Mesodermal cell (in vitro differentiated cells): ENCODE data around the gene TEDC1.

ENCODE experiments used
- H3K27ac ChIP-seq: 2 replicates; pipeline ENCODE4 v1.7.0; 2013; ENCODE audit warnings: mild to moderate bottlenecking, low read depth, low read length, moderate library complexity; ENCODE audit not compliant: severe bottlenecking
- H3K36me3 ChIP-seq: 2 replicates; pipeline ENCODE4 v1.7.1; 2013; ENCODE audit warnings: mild to moderate bottlenecking, low read length, moderate library complexity; ENCODE audit not compliant: control insufficient read depth, insufficient read depth
- H3K4me1 ChIP-seq: one replicate; pipeline ENCODE4 v1.7.1; 2013; ENCODE audit warnings: mild to moderate bottlenecking, low read length; ENCODE audit not compliant: insufficient read depth, control insufficient read depth, poor library complexity, severe bottlenecking
- H3K4me3 ChIP-seq: 2 replicates; pipeline ENCODE4 v1.7.0; 2013; ENCODE audit warnings: low read length, control low read depth, mild to moderate bottlenecking; ENCODE audit not compliant: insufficient read depth, poor library complexity, severe bottlenecking; ENCODE audit errors: extremely low read depth
- H3K9me3 ChIP-seq: 2 replicates; pipeline ENCODE4 v1.7.1; 2013; ENCODE audit warnings: mild to moderate bottlenecking, low read length, moderate library complexity; ENCODE audit not compliant: control insufficient read depth
- WGBS, 2 experiments: methylation state at CpG; one replicate each; pipeline ENCODE4 v1.1.5; 2013; ENCODE audit warnings: missing lambda C conversion rate in 2 of 2; ENCODE audit not compliant: insufficient coverage in 2 of 2; 5-methylcytosine and 5-hydroxymethylcytosine counted together

The TEDC1 gene

DNA sequence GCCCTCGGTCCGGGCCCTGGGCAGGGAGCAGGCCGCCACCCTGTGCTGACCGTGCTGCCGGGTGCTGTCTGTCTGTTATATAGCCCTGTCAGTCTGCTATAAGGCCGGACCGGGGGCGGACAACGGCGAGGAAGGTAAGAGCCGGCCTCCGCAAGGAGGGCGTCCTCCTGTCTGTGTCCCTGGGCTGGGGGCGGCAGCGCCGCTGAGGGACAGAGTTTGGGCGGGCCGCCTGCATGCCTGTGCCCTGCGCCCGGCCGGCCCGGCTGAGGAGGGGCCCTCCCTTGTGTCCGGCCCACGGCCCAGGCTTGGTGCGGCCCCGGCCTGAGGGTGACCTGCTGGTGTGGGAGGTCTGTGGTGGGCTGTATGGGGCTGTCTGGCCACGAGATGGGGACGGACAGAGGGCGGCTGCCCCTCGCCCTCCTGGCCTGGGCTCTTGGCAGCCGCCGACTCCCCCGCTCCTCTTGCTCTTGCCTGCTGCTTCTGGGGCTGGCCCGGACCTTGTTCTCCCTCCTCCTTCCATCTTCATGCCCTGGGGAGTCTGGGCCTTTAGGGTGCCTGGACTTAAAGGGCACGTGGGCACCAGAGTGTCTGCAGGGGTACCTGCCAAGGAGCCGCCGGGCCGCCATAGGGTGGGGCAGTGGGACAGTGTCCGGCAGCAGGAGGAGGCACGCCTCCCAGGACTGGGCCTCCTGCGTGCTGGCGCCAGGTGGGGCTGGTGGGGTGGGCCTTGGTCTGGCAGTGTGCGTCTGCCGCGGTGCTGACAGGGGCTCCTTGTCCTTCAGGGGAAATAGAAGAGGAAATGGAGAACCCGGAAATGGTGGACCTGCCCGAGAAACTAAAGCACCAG lies 41.5 kb upstream of the TEDC1 start:
- Histone ChIP-seq H3K9me3 (no peaks in the 10 kb centered on the region), H3K27ac (no peak overlapping the region), H3K4me3 (no peak overlapping the region), H3K4me1 (peaks cover 3% of the 10 kb centered on the region), H3K36me3 (peaks cover 66% of the 10 kb centered on the region)
- 93 to 98% methylated on average over 35 to 41 of the region's 47 CpGs for WGBS, 2 experiments

DNA sequence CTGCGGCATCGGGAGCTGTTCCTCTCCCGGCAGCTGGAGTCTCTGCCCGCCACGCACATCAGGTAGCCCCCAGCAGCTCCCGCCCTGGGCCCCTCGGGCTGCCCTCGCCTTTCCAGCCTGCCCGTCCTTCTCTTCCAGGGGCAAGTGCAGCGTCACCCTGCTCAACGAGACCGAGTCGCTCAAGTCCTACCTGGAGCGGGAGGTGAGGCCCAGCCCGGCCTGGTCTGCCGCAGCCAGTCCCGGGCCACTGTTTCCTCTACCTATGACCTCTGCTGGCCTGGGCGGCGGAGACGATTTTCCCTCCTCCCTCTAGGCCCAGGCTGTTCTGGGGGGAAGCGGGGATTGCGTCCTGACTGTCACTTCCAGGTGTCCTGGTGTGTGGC lies 40.9 kb upstream of the TEDC1 start:
- no peaks in the 10 kb centered on the region for H3K9me3 ChIP-seq
- H3K4me1 ChIP-seq, result peaks cover 3% of the 10 kb centered on the region
- H3K27ac ChIP-seq, result no peak overlapping the region
- H3K36me3 ChIP-seq, result peaks cover 68% of the 10 kb centered on the region
- WGBS, 2 experiments, result 94 to 95% methylated on average over 17 to 22 of the region's 22 CpGs
- no peak overlapping the region for H3K4me3 ChIP-seq

DNA sequence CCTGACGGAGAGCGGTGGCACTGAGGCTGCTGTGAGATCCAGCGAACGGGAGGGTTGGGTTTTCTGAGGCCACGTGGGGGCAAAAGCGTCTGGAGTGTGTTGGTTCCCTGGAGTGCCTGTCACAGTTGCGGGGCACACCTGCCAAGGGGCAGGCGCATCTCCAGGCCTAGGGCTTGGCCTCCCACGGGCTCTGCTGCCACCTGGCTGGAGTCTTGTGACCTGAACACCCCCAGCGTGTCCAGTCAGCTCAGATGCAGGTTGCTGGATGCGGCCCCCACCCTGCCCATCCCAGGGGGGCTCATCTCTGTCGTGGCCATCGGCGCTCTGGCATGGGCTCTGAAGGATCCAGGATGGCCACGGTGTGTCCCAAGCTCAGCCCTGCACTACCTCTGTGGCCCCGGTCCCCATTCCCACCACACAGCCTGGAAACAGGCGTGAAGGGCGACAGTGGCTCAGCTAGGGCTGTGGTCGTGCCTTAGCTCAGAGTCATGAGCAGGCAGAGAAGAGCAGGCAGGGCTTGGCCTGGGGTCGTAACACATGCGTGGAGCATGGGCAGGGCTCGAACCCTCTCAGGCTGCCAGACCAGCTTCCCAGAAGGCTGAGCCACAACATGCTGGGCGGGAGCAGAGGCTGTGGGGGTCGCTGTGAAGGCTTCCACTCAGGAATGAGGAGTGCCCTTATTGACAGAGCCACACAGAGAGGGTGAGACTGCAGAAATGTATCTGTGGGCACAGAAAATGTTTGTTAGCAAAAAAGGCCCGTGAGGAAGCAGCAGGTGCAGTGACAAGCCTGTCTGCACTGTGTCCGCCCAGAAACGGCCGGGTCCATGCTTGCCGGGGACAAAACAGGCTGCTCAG lies 40.0 kb upstream of the TEDC1 start:
- no peak overlapping the region for H3K4me3 ChIP-seq
- H3K36me3 ChIP-seq, result peaks cover 67% of the 10 kb centered on the region
- no peaks in the 10 kb centered on the region for H3K9me3 ChIP-seq
- WGBS, 2 experiments, result 95 to 97% methylated on average over 26 to 28 of the region's 29 CpGs
- peaks cover 2% of the 10 kb centered on the region for H3K4me1 ChIP-seq
- no peak overlapping the region for H3K27ac ChIP-seq

DNA sequence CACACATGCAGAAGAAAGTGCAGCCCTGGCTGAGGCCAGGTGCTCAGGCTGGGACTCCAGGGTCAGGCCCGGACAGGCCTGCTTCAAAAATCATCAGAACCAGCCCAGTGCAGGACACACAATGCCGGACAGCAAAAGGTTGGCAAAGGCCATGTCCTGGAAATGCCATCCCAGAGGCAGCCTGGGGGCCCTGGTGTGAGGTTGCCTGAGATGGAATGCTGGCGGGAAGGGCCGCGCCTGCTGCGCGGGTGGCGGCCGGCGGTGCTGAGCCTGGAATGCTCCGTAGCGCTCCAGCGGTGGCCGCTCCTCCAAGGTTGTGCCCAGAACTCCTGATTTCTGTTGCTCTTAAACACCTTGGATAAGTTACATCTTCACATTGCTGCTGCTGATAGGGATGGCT lies 38.1 kb upstream of the TEDC1 start:
- WGBS, 2 experiments, result 90 to 91% methylated on average over 14 of the region's 14 CpGs
- no peak overlapping the region for H3K27ac ChIP-seq
- H3K9me3 ChIP-seq, result no peaks in the 10 kb centered on the region
- no peaks in the 10 kb centered on the region for H3K4me1 ChIP-seq
- H3K36me3 ChIP-seq, result peaks cover 77% of the 10 kb centered on the region
- H3K4me3 ChIP-seq, result no peak overlapping the region

DNA sequence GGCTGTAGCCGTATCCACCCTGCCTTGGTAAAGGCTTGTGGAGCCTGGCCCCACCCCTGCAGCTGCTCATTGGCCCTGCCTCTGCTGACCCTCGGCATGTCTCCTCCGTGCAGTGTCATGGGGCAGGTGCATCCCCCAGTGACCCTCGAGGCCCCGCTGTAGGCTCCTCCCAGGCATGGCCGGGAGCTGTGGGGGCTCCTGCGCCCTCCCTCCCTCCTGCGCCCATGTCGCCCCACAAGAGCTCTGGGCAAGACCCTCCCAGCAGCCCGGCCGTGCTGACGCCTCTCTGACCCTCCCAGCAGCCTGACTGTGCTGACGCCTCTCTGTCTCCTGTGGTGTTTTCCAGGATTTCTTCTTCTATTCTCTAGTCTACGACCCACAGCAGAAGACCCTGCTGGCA lies 37.2 kb upstream of the TEDC1 start:
- Histone ChIP-seq H3K4me3 (no peak overlapping the region), H3K9me3 (no peaks in the 10 kb centered on the region), H3K4me1 (no peaks in the 10 kb centered on the region), H3K27ac (no peak overlapping the region), H3K36me3 (peaks cover 81% of the 10 kb centered on the region)
- 94 to 96% methylated on average over 12 to 14 of the region's 14 CpGs for WGBS, 2 experiments

DNA sequence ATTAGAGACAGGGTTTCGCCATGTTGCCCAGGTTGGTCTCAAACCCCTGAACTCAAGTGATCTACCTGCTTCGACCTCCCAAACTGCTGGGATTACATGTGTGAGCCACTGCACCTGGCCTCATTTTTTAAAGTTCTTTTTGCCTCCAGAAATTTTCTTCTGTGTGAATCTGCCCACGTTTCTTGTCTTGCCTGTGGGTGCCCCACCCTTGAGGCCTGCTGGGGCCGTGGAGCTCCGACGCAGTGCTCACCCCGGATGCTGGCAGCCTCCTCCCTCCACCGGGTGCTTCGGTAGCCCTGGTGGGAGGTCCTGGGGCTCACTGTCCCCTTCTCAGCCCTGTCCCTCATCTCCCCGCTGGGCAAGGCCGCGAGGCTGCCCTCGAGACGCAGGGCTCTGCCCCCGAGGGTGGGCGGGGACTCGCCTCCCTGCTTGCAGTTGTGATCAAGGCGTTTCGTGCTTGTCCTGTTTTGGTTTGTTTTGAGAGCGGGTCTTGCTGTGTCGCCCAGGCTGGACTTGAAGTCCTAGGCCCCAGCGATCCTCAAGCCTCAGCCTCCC lies 35.9 kb upstream of the TEDC1 start:
- Histone ChIP-seq H3K36me3 (peaks cover 71% of the 10 kb centered on the region), H3K9me3 (no peaks in the 10 kb centered on the region), H3K4me3 (no peak overlapping the region), H3K27ac (no peak overlapping the region), H3K4me1 (no peaks in the 10 kb centered on the region)
- 97% methylated on average over 20 to 22 of the region's 22 CpGs for WGBS, 2 experiments

DNA sequence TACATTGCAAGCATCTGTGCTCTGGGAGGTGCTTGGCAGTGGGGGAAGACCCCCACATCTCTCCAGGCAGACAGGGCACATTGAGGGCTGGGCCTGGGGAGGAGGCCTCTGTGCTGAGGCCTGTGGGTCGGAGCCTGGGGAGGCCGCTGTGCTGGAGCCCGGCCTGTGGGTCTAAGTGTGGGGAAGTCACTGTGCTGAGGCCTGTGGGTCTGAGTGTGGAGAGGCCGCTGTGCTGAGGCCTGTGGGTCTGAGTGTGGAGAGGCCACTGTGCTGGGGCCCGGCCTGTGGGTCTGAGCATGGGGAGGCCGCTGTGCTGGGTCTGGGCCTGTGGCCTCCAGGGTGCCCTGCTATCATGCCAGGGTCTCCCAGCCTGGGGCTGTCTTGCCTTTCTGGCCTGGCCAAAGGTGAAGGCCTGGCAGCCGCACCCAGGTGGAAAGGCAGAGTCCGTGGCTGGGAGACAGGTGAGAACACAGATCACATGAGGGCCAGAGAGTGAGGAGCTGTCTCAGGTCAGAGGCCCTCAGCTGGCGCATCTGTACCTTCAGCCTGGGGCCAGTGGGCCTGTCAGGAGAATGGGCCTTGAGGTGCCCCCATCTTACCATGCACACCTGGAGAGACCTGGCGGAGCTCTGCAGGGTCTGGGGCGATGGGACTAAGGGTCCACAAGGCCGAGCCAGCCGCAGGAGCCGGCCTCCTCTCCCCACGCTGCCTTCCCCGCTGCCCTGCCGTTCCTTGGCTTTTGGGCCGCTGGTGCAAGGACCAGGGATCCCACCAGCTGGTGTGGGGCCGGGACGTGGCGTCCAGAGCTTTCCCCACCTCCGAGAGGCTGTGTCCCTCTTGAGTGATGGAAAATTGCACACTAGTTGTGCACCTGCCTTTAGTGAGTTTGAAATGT lies 35.0 kb upstream of the TEDC1 start:
- H3K9me3 ChIP-seq, result no peaks in the 10 kb centered on the region
- H3K27ac ChIP-seq, result no peak overlapping the region
- no peak overlapping the region for H3K4me3 ChIP-seq
- peaks cover 71% of the 10 kb centered on the region for H3K36me3 ChIP-seq
- WGBS, 2 experiments, result 90 to 92% methylated on average over 20 to 22 of the region's 22 CpGs
- no peaks in the 10 kb centered on the region for H3K4me1 ChIP-seq

DNA sequence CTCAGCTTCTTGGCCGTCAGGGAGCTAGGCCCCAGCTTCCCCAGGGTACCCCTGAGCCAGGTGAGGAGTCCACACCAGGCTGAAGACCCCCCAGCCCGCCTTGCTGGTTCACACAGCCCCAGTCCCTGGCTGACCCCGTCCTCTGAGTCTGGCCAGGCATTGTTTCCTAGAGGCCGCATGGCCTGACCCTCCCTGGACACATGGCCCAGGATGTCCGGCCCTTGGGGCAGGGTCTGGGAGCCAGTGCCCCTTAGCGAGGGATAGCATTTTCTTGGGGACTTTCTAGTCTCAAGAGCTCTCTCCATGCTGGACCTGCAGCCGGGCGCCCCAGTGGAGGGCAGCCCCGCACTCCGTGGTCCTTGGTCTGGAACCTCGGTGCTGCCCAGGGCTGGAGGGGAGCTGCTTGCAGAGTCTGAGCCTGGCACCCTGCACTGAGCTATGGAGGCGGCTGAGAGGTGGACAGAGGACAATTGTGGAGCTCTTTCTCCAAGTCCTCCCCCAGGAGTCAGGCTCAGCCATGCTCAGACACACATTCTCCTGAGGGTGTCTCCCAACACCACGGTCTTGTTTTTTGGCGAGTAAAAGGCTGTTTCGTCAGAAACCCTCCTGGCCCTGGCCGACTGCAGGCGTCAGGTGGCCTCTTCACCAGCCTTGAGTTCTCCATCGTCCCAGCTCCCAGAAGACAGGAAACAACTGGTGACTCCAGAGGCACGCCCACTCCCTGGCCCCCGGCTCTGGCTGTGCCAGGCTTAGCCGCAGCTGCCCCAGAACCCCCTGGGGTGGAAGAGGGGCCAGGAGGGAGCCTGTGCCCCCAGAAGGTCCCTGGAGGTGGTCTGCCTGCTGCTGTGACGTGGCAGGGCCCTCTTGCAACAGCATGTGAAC lies 34.1 kb upstream of the TEDC1 start:
- no peak overlapping the region for H3K27ac ChIP-seq
- WGBS, 2 experiments, result 95 to 97% methylated on average over 22 of the region's 22 CpGs
- H3K9me3 ChIP-seq, result no peaks in the 10 kb centered on the region
- peaks cover 71% of the 10 kb centered on the region for H3K36me3 ChIP-seq
- no peaks in the 10 kb centered on the region for H3K4me1 ChIP-seq
- H3K4me3 ChIP-seq, result no peak overlapping the region

DNA sequence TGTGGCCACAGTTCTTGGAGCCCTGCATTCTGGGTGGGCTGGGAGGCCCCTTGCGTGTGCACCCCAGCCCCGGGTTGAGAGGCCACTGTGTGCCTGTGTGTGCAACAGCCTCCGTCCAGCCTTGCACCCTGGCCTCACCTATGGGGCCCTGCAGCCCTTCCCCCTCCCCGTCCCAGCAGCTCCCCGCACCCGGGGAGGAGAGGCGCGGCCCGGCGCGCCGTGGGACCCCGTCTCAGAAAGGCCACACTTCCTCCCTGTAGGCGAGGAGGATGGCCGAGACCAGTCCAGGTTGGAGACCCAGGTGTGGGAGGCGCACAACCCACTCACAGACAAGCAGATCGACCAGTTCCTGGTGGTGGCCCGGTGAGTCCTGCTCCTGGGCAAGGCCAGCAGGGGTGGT lies 33.0 kb upstream of the TEDC1 start:
- WGBS, 2 experiments, result 89 to 92% methylated on average over 11 to 18 of the region's 18 CpGs
- Histone ChIP-seq H3K4me1 (no peaks in the 10 kb centered on the region), H3K4me3 (no peak overlapping the region), H3K9me3 (no peaks in the 10 kb centered on the region), H3K36me3 (peaks cover 71% of the 10 kb centered on the region), H3K27ac (no peak overlapping the region)
